Measurements from ENCODE around the gene ARHGEF40.

ARHGEF40 gene

GRCh38 chr14:21084998-21085853 is 15.1 kb downstream of the ARHGEF40 start:
- peak; percentile 85 for DNase-seq

GRCh38 chr14:21086908-21087293 is 16.8 kb downstream of the ARHGEF40 start:
- DNase-seq, result no peak

GRCh38 chr14:21087294-21088091 is 17.4 kb downstream of the ARHGEF40 start:
- peak; percentile 96 for DNase-seq

- no peak for DNase-seq
Measured at GRCh38 chr14:21088687-21089086, 18.6 kb downstream of the ARHGEF40 start.

GRCh38 chr14:21089271-21089670 is 19.2 kb downstream of the ARHGEF40 start:
- DNase-seq, result no peak

GRCh38 chr14:21089877-21090193 is 19.7 kb downstream of the ARHGEF40 start:
- no peak for DNase-seq

GRCh38 chr14:21090194-21090939 is 20.3 kb downstream of the ARHGEF40 start:
- no peak for DNase-seq

GRCh38 chr14:21090940-21091663 is 21.0 kb downstream of the ARHGEF40 start:
- no peak for DNase-seq

- no peak for DNase-seq
Measured at GRCh38 chr14:21091821-21092272, 21.7 kb downstream of the ARHGEF40 start.

GRCh38 chr14:21092273-21093011 is 22.3 kb downstream of the ARHGEF40 start:
- DNase-seq, result peak; percentile 43

GRCh38 chr14:21093018-21093417 is 22.9 kb downstream of the ARHGEF40 start:
- DNase-seq, result no peak

GRCh38 chr14:21093769-21094681 is 23.9 kb downstream of the ARHGEF40 start:
- no peak for DNase-seq

- peak; percentile 30 for DNase-seq
Measured at GRCh38 chr14:21095430-21096205, 25.5 kb downstream of the ARHGEF40 start.

- no peak for DNase-seq
Measured at GRCh38 chr14:21096438-21096837, 26.3 kb downstream of the ARHGEF40 start.

- DNase-seq, result no peak
Measured at GRCh38 chr14:21096978-21097635, 27.0 kb downstream of the ARHGEF40 start.

- no peak for DNase-seq
Measured at GRCh38 chr14:21097636-21098075, 27.6 kb downstream of the ARHGEF40 start.

- no peak for DNase-seq
Measured at GRCh38 chr14:21098076-21098891, 28.2 kb downstream of the ARHGEF40 start, which contains the start of gene ZNF219. Gene ZNF219 (minus strand): TSS chr14:21098655. CDS start chr14:21093591, 5,064 bp downstream.

GRCh38 chr14:21098892-21099595 is 28.9 kb downstream of the ARHGEF40 start:
- DNase-seq, result no peak

All from MV-4-11 (cell line).